Heart left ventricle (tissue), 16 donors: ENCODE results near the gene CNGB1. TPM values are rescaled to one million over a fixed set of nuclear protein-coding genes. Genes with fewer than 3 reads are reported as not detected.

Experiments
- ATAC-seq, 4 donors: fragments of 200-7000 bp; cut with Tn5 transposase; one replicate each; pipeline ENCODE4 v1.9.1; 2020 to 2022; ENCODE audit warnings: moderate library complexity in 4 of 4, mild to moderate bottlenecking in 3 of 4, moderate number of reproducible peaks in 1 of 4
- DNase-seq, 5 donors: peaks; one replicate each; pipeline ENCODE4 v3.0.0-alpha.2; 2020
- H3K27ac ChIP-seq, 12 donors: fragments of 200-600 bp; sonication (generic) in 4 of 12; one replicate each; pipeline versions ENCODE4 v1.5.0 to v1.8.0; 2016 to 2022; ENCODE audit warnings: mild to moderate bottlenecking in 2 of 12
- H3K27me3 ChIP-seq, 9 donors: fragments of 200-600 bp; sonication (generic) in 2 of 9; one replicate each; pipeline versions ENCODE4 v1.5.1 to v1.8.0; 2016 to 2022; ENCODE audit warnings: mild to moderate bottlenecking in 3 of 9
- H3K36me3 ChIP-seq, 9 donors: fragments of 200-600 bp; sonication (generic) in 2 of 9; one replicate each; pipeline versions ENCODE4 v1.5.0 to v1.8.0; 2018 to 2022; ENCODE audit warnings: mild to moderate bottlenecking in 2 of 9
- H3K4me1 ChIP-seq, 12 donors: fragments of 200-600 bp; sonication (generic) in 4 of 12; one replicate each; pipeline versions ENCODE4 v1.5.0 to v1.8.0; 2016 to 2022; ENCODE audit warnings: mild to moderate bottlenecking in 3 of 12
- H3K4me3 ChIP-seq, 12 donors: fragments of 200-600 bp; sonication (generic) in 4 of 12; one replicate each; pipeline versions ENCODE4 v1.5.0 to v1.8.0; 2017 to 2022; ENCODE audit warnings: mild to moderate bottlenecking in 9 of 12, moderate library complexity in 4 of 12
- H3K9me3 ChIP-seq, 12 donors: fragments of 200-600 bp; sonication (generic) in 4 of 12; one replicate each; pipeline versions ENCODE4 v1.5.0 to v1.8.0; 2016 to 2022; ENCODE audit warnings: mild to moderate bottlenecking in 1 of 12
- CTCF ChIP-seq, 12 donors: fragments of 200-600 bp; sonication (generic) in 4 of 12; IDR thresholded peaks; one replicate each; pipeline versions ENCODE4 v1.5.0 to v1.8.0; 2018 to 2022; ENCODE audit warnings: antibody characterized with exemption in 12 of 12, mild to moderate bottlenecking in 5 of 12
- POLR2A ChIP-seq, 2 donors: fragments of 450-650 bp; IDR thresholded peaks; one replicate each; pipeline ENCODE4 v1.6.1; 2017; ENCODE audit warnings: antibody characterized with exemption in 2 of 2, mild to moderate bottlenecking in 2 of 2, moderate library complexity in 2 of 2
- WGBS, 4 donors: extraction: QIAGEN DNeasy Blood & Tissue Kit in 2 of 4; methylation state at CpG; one replicate each; pipeline versions ENCODE4 v1.1.5 to v1.1.7; 2013 to 2018; 5-methylcytosine and 5-hydroxymethylcytosine counted together
- intact Hi-C, 10 donors: fragments of 100-400 bp; cut with DNase I; formaldehyde crosslinking; loops; one replicate each; pipeline versions ENCODE4 v1.11.1 to v1.14.2; 2022
- polyA plus RNA-seq, 2 donors: library from polyadenylated mRNA; stranded (reverse); fragments of 200-250 nt; gene quantifications; one replicate each; pipeline ENCODE4 v1.2.3, GENCODE V29; 2013
- total RNA-seq, 9 donors: library from RNA; depleted of rRNA in 2 of 9; stranded (reverse); fragments of >200 nt in 2 of 9; fragmentation: NEBNext Ultra II Directional in 3 of 9; extraction: Animal tissue kit (Norgen Biotek cat#: 25700) in 3 of 9; gene quantifications; one replicate each; pipeline versions ENCODE4 v1.1.0 to v1.2.4, GENCODE V29; 2016 to 2023
- donor health status: ischemic (EF 13 %, LVEDD 7.1; RV severe dilation, severe dysfunction).
- donor health status: healthy with polysubstance abuse.
- donor health status: DM: no; HTN: yes; CAD: no.
- donor health status: DM: no; HTN: no; CAD: no.
- donor health status: ischemic (EF 25% LVEDD 6.9; RV normal size, moderate dysfunction).
- donor health status: ischemic (EF 25% LVEDD 5.7; RV mildly dilated, moderate dysfunction).
- donor health status: healthy.
- donor health status: DM: yes; HTN: yes; CAD: no.
- donor health status: ischemic (EF 35%, LVEDD 5.7; RV mildly dilated, moderate dysfunction).
- donor health status: nonischemic (EF 11% LVEDD 7.7; RV severe dilation, severe dysfunction).
- donor health status: DM: yes; HTN: yes; CAD: no.
- donor health status: PGD.
- donor health status: ischemic (EF 29% LVEDD 5.4; RV normal size, mild dysfunction).
- donor health status: nonischemic (EF 23%, LVEDD 6.1; RV moderate dilation, normal function).

CNGB1 gene
- total and polyA plus RNA-seq, 11 donors, result not detected

DNA sequence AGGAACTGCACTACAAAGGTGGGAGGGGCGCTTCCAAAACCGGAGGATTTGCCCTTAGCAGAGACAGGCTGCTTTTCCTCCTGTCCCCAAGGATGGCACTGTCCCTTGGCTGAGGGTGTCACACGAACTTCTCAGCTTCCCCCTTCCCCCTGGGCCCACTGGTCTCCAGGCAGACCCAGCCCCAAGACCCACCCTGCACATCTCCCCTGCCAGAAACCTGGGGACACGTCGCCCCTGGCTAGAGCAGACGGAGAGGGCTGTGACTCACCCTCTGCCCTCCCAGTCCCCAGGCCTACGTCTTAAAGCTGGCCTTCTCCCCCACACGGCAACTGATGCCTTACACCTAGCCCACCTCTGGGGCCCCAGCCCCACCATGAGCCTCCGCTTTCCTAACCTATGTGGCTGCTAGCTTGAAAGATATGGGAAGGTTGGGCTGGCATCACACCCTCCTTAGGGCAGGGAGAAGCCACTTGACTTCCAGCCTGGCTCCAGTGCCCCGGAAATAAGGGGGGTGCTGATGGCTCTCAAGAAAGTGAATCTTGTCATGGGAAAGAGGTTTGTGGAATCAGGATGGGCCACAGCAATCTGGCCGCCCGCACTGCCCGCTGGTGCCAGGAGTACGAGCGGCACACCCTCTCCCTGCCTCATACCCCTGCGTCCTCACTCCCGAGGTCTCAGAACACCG, 24.9 kb upstream of the CNGB1 start:
- 79 to 91% (median 90%) methylated on average over 11 to 18 of the region's 18 CpGs for WGBS, 4 donors
- ATAC-seq (no peak), DNase-seq (peak in 1 of 5 donors; percentile 28)
- Histone ChIP-seq H3K27me3 (no peaks in the 10 kb centered on the region), H3K27ac (peak overlapping the region in 1 of 12 donors; percentile 24), H3K4me3 (no peak overlapping the region), H3K36me3 (peaks cover 0 to 48% (median 36%) of the 10 kb centered on the region in 9 donors), H3K9me3 (no peaks in the 10 kb centered on the region), H3K4me1 (peaks cover 3 to 58% (median 27%) of the 10 kb centered on the region in 12 donors)
- intact Hi-C loops, result loop anchor here in 4 of 10 donors (5.0 to 10.0 kb wide), 3 partner anchors 239 to 419 kb away; no protein-coding TSS in a partner anchor
- TF ChIP-seq CTCF (IDR thresholded peaks at IDR 0.05) (no peak), POLR2A (IDR thresholded peaks at IDR 0.05) (no peak)

GRCh38 chr16:57994778-57995177, 23.9 kb upstream of the CNGB1 start:
- no peak for TF ChIP-seq POLR2A (IDR thresholded peaks at IDR 0.05)
- TF ChIP-seq CTCF (IDR thresholded peaks at IDR 0.05), result peak in 7 of 12 donors; percentile 7 to 43 (median 36)
- DNase-seq, result peak in 4 of 5 donors; percentile 54 to 76 (median 70)
- peaks cover 0 to 48% (median 36%) of the 10 kb centered on the region in 9 donors for H3K36me3 ChIP-seq
- H3K27me3 ChIP-seq, result no peaks in the 10 kb centered on the region
- H3K27ac ChIP-seq, result peak overlapping the region in 1 of 12 donors; percentile 24
- WGBS, 4 donors, result 21 to 32% (median 25%) methylated on average over 4 of the region's 4 CpGs
- peak in 3 of 4 donors; percentile 42 to 73 (median 51) for ATAC-seq
- intact Hi-C loops, result loop anchor here in 5 of 10 donors (5.0 to 10.0 kb wide), 4 partner anchors 57 to 417 kb away; no protein-coding TSS in a partner anchor
- peaks cover 3 to 56% (median 26%) of the 10 kb centered on the region in 12 donors for H3K4me1 ChIP-seq
- H3K9me3 ChIP-seq, result no peaks in the 10 kb centered on the region
- H3K4me3 ChIP-seq, result no peak overlapping the region

DNA sequence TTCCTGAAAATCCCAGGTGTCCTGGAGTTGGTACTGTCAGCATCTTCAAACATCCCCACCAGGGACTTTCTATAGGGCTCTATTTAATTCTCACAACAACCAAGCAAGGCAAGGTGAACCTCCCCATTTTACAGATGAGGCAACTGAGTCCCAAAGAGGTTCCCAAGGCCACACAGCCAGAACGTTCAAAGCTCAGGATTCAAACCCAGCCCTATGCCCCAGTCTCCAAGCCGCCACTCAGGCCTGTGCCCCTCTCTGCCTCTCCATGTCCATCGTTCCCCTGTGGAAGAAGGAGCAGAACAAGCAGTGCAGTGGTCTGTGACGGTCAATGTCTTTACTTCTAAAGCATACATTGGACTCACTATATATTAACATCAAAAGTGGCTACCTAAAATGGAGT, 23.4 kb upstream of the CNGB1 start:
- intact Hi-C loops, result loop anchor here in 2 of 10 donors (5.0 to 10.0 kb wide), 2 partner anchors 57 to 240 kb away; no protein-coding TSS in a partner anchor

More for the DNA sequence above, 23.4 kb upstream of the CNGB1 start:
- Histone ChIP-seq H3K9me3 (no peaks in the 10 kb centered on the region), H3K27ac (peak overlapping the region in 1 of 12 donors; percentile 24), H3K27me3 (no peaks in the 10 kb centered on the region), H3K36me3 (peaks cover 0 to 48% (median 36%) of the 10 kb centered on the region in 9 donors), H3K4me1 (peaks cover 3 to 52% (median 21%) of the 10 kb centered on the region in 12 donors), H3K4me3 (no peak overlapping the region)
- TF ChIP-seq CTCF (IDR thresholded peaks at IDR 0.05), result no peak
- TF ChIP-seq POLR2A (IDR thresholded peaks at IDR 0.05), result no peak
- no peak for ATAC-seq
- WGBS, 4 donors, result 91 to 96% (median 92%) methylated on average over 4 of the region's 4 CpGs
- no peak for DNase-seq
